ENCODE measurements around the gene B3GNT7.
A peak's percentile ranks its signal among the peaks of the same experiment; 100 is the strongest.

- TF ChIP-seq, protein P1, sequence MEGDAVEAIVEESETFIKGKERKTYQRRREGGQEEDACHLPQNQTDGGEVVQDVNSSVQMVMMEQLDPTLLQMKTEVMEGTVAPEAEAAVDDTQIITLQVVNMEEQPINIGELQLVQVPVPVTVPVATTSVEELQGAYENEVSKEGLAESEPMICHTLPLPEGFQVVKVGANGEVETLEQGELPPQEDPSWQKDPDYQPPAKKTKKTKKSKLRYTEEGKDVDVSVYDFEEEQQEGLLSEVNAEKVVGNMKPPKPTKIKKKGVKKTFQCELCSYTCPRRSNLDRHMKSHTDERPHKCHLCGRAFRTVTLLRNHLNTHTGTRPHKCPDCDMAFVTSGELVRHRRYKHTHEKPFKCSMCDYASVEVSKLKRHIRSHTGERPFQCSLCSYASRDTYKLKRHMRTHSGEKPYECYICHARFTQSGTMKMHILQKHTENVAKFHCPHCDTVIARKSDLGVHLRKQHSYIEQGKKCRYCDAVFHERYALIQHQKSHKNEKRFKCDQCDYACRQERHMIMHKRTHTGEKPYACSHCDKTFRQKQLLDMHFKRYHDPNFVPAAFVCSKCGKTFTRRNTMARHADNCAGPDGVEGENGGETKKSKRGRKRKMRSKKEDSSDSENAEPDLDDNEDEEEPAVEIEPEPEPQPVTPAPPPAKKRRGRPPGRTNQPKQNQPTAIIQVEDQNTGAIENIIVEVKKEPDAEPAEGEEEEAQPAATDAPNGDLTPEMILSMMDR (conservative IDR thresholded peaks at IDR 0.05; ENCODE audit: low read depth, low read length), result peak; percentile 21; the same call in 1 of the 2 replicates
- TF ChIP-seq USF2 (IDR thresholded peaks at IDR 0.05; ENCODE audit: low read depth, low read length), result no peak
Measured at GRCh38 chr2:231410293-231411004, 14.9 kb downstream of the B3GNT7 start.

All from IMR-90 (cell line).